ENCODE data around the gene DIP2C.
"Not testable (repeated sequence)": the region's sequence is repeated elsewhere in the genome, so short reads cannot be mapped to it uniquely, and the experiment has no call there.

The DIP2C gene

GRCh38 chr10:589961-590680 is 99.3 kb downstream of the DIP2C start:
- TF ChIP-seq ZFX (IDR thresholded peaks at IDR 0.05) = no peak
- TF ChIP-seq CTCF (conservative IDR thresholded peaks at IDR 0.05) = no peak
- H3K27ac ChIP-seq = no peak overlapping the region

GRCh38 chr10:588246-589165 is 101.0 kb downstream of the DIP2C start:
- TF ChIP-seq ZFX (IDR thresholded peaks at IDR 0.05) = no peak
- TF ChIP-seq CTCF (conservative IDR thresholded peaks at IDR 0.05) = no peak
- H3K27ac ChIP-seq = no peak overlapping the region

- no peak overlapping the region for H3K27ac ChIP-seq
- TF ChIP-seq CTCF (conservative IDR thresholded peaks at IDR 0.05) = no peak
- no peak for TF ChIP-seq ZFX (IDR thresholded peaks at IDR 0.05)
Observed at GRCh38 chr10:586716-587115, 102.8 kb downstream of the DIP2C start.

- TF ChIP-seq ZFX (IDR thresholded peaks at IDR 0.05) = no peak
- no peak for TF ChIP-seq CTCF (conservative IDR thresholded peaks at IDR 0.05)
- H3K27ac ChIP-seq = no peak overlapping the region
Observed at GRCh38 chr10:586151-586550, 103.3 kb downstream of the DIP2C start.

GRCh38 chr10:585502-585901 is 104.0 kb downstream of the DIP2C start:
- TF ChIP-seq ZFX (IDR thresholded peaks at IDR 0.05) (no peak), CTCF (conservative IDR thresholded peaks at IDR 0.05) (no peak)
- no peak overlapping the region for H3K27ac ChIP-seq

DNA sequence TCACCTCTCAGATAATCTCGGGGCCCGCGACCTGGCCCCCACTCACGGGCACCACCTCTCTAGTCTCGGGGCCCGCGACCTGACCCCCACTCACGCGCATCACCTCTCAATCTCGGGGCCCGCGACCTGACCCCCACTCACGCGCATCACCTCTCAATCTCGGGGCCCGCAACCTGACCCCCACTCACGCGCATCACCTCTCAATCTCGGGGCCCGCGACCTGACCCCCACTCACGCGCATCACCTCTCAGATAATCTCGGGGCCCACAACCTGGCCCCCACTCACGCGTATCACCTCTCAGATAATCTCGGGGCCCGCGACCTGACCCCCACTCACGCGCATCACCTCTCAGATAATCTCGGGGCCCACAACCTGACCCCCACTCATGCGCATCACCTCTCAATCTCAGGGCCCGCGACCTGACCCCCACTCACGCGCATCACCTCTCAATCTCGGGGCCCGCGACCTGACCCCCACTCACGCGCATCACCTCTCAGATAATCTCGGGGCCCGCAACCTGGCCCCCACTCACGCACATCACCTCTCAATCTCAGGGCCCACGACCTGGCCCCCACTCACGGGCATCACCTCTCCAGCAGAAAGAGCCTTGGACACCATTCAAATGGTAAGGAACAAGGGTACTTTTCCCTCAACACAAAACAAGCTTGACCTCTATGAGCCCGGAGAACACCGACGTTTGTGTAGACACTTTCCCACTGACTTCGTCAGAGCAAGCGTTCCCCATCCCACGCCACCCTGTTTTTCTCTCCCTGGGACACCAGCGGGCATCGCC is 104.8 kb downstream of the DIP2C start:
- H3K27ac ChIP-seq = not testable (repeated sequence)

DNA sequence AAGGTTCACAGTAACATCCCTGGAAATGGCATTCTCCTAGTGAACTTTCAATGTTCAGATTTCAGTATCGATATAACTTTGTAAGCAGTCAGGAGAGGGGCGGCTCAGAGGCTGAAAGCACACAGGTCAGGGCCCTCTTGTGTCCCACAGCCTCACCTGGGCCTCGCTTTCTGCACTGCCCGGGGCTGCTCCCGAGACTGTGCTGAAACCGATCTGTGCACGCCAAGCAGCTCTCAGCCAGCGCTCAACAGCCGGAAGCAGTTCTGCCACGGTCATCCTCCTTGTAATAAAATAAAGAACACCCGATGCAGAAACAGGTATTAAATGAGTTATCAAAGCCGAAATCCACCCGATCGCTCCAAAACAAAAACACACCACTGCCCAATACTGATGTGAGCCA is 106.0 kb downstream of the DIP2C start:
- no peak overlapping the region for H3K27ac ChIP-seq
- TF ChIP-seq CTCF (conservative IDR thresholded peaks at IDR 0.05) (no peak), ZFX (IDR thresholded peaks at IDR 0.05) (no peak)
